Subcutaneous adipose tissue (tissue), 4 donors: Measurements from ENCODE around the gene FLT1. TPM values are rescaled to one million over a fixed set of nuclear protein-coding genes. Genes with fewer than 3 reads are reported as not detected.

Experiments
- CTCF ChIP-seq: fragments of 450-650 bp; IDR thresholded peaks from one replicate; pipeline ENCODE4 v1.5.1; 2016; ENCODE audit warnings: low read depth, mild to moderate bottlenecking, control low read depth, antibody characterized with exemption, moderate library complexity
- total RNA-seq, 4 donors: library from RNA; depleted of rRNA; stranded (reverse); fragments of >200 nt; gene quantifications; one replicate each; pipeline ENCODE4 v1.1.0, GENCODE V29; 2016

Gene FLT1
- total RNA-seq, 4 donors from 2014 or later = 29.9 to 89.5 (median 69.6) TPM

DNA sequence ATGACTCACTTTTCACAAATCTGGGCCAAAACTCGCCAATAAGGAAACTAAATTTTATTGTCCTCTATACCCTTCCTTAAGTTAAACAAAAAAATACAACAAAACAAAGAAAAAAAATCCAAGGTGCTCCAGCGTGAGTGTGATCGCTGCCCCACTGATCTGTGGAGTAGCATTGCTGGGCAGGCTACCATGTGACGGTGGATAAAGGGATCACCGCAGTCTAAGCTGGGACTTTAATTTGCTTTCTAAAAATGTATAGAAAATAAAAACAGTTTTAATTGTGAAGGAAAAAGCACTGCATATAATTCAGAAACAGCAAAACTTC lies 92.9 kb downstream of the FLT1 start:
- TF ChIP-seq CTCF = no peak

DNA sequence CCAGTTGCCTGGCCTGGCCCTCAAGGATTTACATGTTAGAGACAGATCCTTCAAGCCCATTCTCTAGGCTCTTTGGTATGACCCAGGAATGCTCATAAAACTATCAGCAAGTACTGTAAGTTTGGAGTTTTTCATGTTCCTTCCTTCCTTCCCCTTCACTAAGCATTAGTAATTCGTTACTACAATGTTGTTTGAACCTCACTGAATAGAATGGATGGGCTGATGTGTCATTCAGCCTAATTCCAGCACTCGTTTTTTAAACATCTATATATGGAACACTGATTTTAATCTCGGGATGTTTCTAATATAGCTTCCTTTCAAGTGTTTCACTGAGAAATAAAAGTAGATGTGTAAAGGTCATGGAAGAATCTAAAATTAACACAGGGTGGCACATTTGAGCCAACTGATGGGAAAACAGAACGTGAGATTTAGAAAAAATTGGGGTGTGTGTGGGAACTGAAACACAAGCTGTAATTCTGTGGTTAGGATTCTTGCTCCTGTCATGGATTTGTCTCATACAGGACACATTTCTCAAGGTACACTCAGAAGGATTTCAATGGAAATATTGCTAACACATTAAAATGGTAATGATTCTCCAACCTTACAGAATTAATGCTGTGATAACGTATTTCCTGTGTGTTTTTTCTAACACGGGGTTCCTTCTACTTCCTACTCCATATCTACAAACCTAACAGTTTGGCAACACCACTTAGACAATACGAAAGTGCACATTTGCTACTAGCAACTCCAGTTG lies 93.4 kb downstream of the FLT1 start:
- no peak for TF ChIP-seq CTCF

DNA sequence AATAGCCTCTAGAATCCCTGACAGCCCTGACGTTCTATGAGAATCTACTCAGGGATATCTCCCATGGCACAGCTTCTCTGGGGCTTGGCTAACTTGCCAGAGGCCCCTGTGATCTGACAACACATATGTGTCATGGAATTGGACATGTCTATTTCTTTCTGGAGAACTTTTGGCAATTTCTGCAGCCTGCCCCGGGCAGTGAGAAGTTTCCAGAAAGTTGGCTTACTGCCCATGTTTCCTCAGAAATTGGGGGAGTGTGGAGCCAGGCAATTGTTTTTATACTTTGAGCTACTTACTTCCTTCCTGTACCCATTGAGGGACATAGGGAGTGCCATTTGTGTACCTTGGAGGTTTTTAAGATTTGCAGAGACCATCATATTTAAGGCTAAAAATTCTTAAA lies 98.9 kb downstream of the FLT1 start:
- no peak for TF ChIP-seq CTCF

- TF ChIP-seq CTCF = no peak
These were observed 100.5 kb downstream of the FLT1 start for GRCh38 chr13:28394422-28394821.

DNA sequence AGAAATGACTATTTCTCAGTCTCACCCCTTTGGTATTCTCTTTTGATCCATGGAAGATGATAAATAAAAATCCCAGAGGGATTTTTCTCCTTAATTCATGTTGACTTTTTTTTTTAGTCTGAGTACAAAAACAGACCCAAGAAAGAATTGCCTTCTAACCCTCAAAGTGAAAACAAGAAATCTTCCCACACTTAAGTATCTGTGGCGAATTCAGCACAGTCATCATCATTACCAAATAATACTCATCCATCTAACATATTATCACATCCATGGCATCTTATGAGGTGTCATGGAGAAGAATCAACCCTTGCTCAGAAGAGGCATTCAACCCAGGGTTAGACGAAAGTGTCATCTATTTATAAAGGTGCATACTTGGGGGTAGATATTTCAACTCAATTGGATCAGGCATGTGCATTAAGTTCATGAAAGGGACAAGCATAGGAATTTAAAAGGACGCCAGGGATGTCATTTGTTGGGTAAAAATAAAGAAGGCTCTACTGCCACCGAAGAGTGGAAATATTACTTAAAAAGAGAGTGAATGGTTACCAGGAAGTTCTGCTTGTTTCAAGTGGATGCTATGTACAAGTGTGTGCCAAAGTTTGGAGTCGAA lies 101.9 kb downstream of the FLT1 start:
- no peak for TF ChIP-seq CTCF

DNA sequence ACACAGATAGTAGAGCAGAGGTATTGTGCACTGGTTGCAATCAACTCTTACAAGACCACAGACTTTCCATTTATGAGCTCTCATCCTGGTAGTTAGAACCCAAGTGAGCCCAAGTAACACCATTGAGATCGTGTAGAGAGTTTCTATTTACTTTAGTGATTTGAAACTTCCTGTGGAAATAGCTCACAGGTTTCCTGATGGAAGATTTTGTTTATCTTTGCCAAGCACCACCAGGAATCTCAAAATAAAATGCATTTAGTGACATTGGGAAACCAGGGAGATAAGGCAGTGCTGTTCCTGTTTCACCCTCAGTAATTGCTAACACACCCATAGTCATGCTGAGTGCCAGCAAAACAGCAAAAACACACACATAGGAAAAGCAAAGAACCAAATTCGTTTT lies 102.5 kb downstream of the FLT1 start:
- TF ChIP-seq CTCF = no peak

DNA sequence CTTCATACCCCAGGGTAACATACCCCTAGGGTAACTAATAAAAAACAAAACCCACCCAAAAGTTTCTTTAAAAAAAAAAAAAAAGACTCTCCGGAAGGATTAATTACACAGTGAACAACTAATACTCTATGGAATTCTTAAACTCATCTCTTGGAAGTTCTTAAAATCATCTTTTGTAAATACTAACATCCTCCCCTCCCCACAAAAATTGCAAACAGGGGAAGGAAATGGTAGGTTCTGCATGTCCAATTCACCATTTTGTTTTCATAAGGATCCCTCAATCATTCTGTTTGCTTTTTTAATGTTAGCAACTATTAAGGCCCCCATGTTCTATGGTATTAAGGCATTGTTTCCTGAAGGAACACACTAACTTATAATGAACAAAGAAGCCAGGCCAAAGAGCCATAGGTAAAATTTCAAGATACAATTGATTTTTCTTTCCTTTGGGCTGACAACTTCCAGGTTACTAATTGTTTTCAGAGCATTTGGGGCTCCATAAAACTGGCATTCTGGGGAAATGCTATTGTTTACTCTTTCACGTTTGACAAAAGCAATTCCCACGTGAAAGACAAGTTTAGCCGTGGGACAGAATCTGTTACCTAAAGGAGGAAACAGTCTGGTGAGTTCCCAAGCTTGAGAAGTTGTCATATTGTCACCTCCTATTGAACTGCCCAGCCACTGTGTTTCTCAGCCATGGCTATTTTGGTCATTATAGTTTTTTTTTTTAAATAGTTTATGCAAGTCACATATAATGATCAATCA lies 107.0 kb downstream of the FLT1 start:
- TF ChIP-seq CTCF = no peak
